Superior temporal gyrus (tissue), 1 donor: ENCODE results near the gene SOBP.

Experiments
- DNase-seq: peaks from one replicate; pipeline ENCODE4 v3.0.0-alpha.2; 2016; ENCODE audit errors: extremely low spot score

Gene SOBP

GRCh38 chr6:107617341-107617932 lies 127.5 kb downstream of the SOBP start:
- no peak for DNase-seq

GRCh38 chr6:107618672-107619071 lies 128.8 kb downstream of the SOBP start:
- no peak for DNase-seq

GRCh38 chr6:107620732-107621131 lies 130.8 kb downstream of the SOBP start:
- DNase-seq, result no peak

- no peak for DNase-seq
Measured at GRCh38 chr6:107621229-107621937, 131.5 kb downstream of the SOBP start.

- DNase-seq, result no peak
Measured at GRCh38 chr6:107622269-107622668, 132.4 kb downstream of the SOBP start.

- DNase-seq, result no peak
Measured at GRCh38 chr6:107624050-107624449, 134.1 kb downstream of the SOBP start.

- DNase-seq, result no peak
Measured at GRCh38 chr6:107624541-107624940, 134.6 kb downstream of the SOBP start.

- no peak for DNase-seq
Measured at GRCh38 chr6:107625264-107625663, 135.3 kb downstream of the SOBP start.

GRCh38 chr6:107626645-107627044 lies 136.7 kb downstream of the SOBP start:
- DNase-seq, result no peak

- DNase-seq, result no peak
Measured at GRCh38 chr6:107627969-107628368, 138.1 kb downstream of the SOBP start.

GRCh38 chr6:107628878-107629277 lies 139.0 kb downstream of the SOBP start:
- no peak for DNase-seq

- DNase-seq, result no peak
Measured at GRCh38 chr6:107629548-107630129, 139.7 kb downstream of the SOBP start.

GRCh38 chr6:107630348-107630977 lies 140.5 kb downstream of the SOBP start:
- no peak for DNase-seq

GRCh38 chr6:107632381-107633136 lies 142.6 kb downstream of the SOBP start:
- peak; percentile 55 for DNase-seq

GRCh38 chr6:107633680-107634323 lies 143.9 kb downstream of the SOBP start:
- DNase-seq, result no peak

GRCh38 chr6:107634324-107635056 lies 144.6 kb downstream of the SOBP start:
- DNase-seq, result no peak

- no peak for DNase-seq
Measured at GRCh38 chr6:107635057-107635515, 145.2 kb downstream of the SOBP start.

- no peak for DNase-seq
Measured at GRCh38 chr6:107636486-107636885, 146.6 kb downstream of the SOBP start.

GRCh38 chr6:107637316-107638315 lies 147.7 kb downstream of the SOBP start:
- no peak for DNase-seq
